Common myeloid progenitor, CD34-positive (primary cell): ENCODE data around the gene ABLIM1.
A peak's percentile ranks its signal among the peaks of the same experiment; 100 is the strongest.

Experiments used
- CTCF ChIA-PET: fragments of 350-600 bp; sonication (Branson Sonifier 250); formaldehyde crosslinking; loops from one replicate; lab custom pipeline; 2021; ENCODE audit warnings: antibody characterized with exemption; lab: Charles Lee
- POLR2A ChIA-PET: fragments of 350-600 bp; sonication (Branson Sonifier 250); formaldehyde crosslinking; loops from one replicate; lab custom pipeline; 2021; ENCODE audit warnings: antibody characterized with exemption; lab: Charles Lee
- DNase-seq, 3 donors: peaks; one replicate each; pipeline versions ENCODE4 v3.0.0 to v3.0.0-alpha.2; 2013
- H3K27ac ChIP-seq, 2 experiments: 1 replicate in 1 of 2; 2 replicates in 1 of 2; pipeline ENCODE4 v1.7.0; 2013; ENCODE audit warnings: inconsistent platforms in 2 of 2, low read length in 2 of 2, mild to moderate bottlenecking in 2 of 2, low read depth in 1 of 2, moderate library complexity in 1 of 2; ENCODE audit not compliant: severe bottlenecking in 2 of 2, insufficient read depth in 1 of 2, poor library complexity in 1 of 2
- H3K27me3 ChIP-seq, 5 experiments: replicated peaks in 2 of 5; 1 replicate in 3 of 5; 2 replicates in 2 of 5; pipeline versions ENCODE4 v1.6.1 to v1.7.0; 2013; ENCODE audit warnings: low read length in 4 of 5, mild to moderate bottlenecking in 2 of 5, moderate library complexity in 2 of 5, inconsistent platforms in 1 of 5; ENCODE audit not compliant: insufficient read depth in 5 of 5, control insufficient read depth in 4 of 5
- H3K36me3 ChIP-seq, 4 experiments: 1 replicate in 2 of 4; 2 replicates in 2 of 4; pipeline versions ENCODE4 v1.6.1 to v1.7.0; 2013; ENCODE audit warnings: low read length in 3 of 4, control low read depth in 1 of 4, mild to moderate bottlenecking in 1 of 4; ENCODE audit not compliant: control insufficient read depth in 4 of 4, insufficient read depth in 4 of 4
- H3K4me1 ChIP-seq, 4 experiments: 1 replicate in 3 of 4; 2 replicates in 1 of 4; pipeline versions ENCODE4 v1.6.1 to v1.7.1; 2013; ENCODE audit warnings: low read length in 3 of 4, mild to moderate bottlenecking in 3 of 4, control low read depth in 1 of 4, inconsistent platforms in 1 of 4, moderate library complexity in 1 of 4; ENCODE audit not compliant: control insufficient read depth in 4 of 4, insufficient read depth in 4 of 4; ENCODE audit errors: control extremely low read depth in 1 of 4
- H3K4me3 ChIP-seq, 7 experiments: 1 replicate in 4 of 7; 2 replicates in 3 of 7; pipeline versions ENCODE4 v1.5.1 to v1.7.0; 2013; ENCODE audit warnings: mild to moderate bottlenecking in 7 of 7, low read length in 6 of 7, moderate library complexity in 6 of 7, inconsistent platforms in 2 of 7, low read depth in 2 of 7, control low read depth in 1 of 7; ENCODE audit not compliant: insufficient read depth in 4 of 7, control insufficient read depth in 1 of 7; ENCODE audit errors: extremely low read depth in 1 of 7
- H3K9me3 ChIP-seq, 5 experiments: 1 replicate in 4 of 5; 2 replicates in 1 of 5; pipeline versions ENCODE4 v1.6.1 to v1.7.1; 2013; ENCODE audit warnings: low read length in 4 of 5, mild to moderate bottlenecking in 2 of 5, inconsistent platforms in 1 of 5, low read depth in 1 of 5, moderate library complexity in 1 of 5; ENCODE audit not compliant: control insufficient read depth in 4 of 5, insufficient read depth in 2 of 5; ENCODE audit errors: control extremely low read depth in 1 of 5
- WGBS: methylation state at CpG from one replicate; pipeline ENCODE4 v1.1.5; 2013; ENCODE audit not compliant: insufficient coverage; 5-methylcytosine and 5-hydroxymethylcytosine counted together

ABLIM1 gene

GRCh38 chr10:114545819-114546218 lies 112.3 kb downstream of the ABLIM1 start:
- no peak for DNase-seq
- WGBS: 100% methylated on average over 1 of the region's 5 CpGs
- no peak overlapping the region for H3K27ac ChIP-seq
- peaks cover 8 to 43% (median 25%) of the 10 kb centered on the region in 4 experiments for H3K4me1 ChIP-seq
- H3K27me3 ChIP-seq: no peaks in the 10 kb centered on the region
- H3K9me3 ChIP-seq: no peaks in the 10 kb centered on the region
- ChIA-PET POLR2A (no interaction called here), CTCF (interaction anchor here (1.1 to 2.2 kb wide), 5 partner anchors 71 to 264 kb away, joined by 4 to 8 read pairs (median 5); no protein-coding TSS in a partner anchor)
- H3K36me3 ChIP-seq: peaks cover 0 to 5% (median 2%) of the 10 kb centered on the region in 4 experiments
- no peak overlapping the region for H3K4me3 ChIP-seq

- no peak overlapping the region for H3K27ac ChIP-seq
- 75% methylated on average over 4 of the region's 10 CpGs for WGBS
These were observed 113.0 kb downstream of the ABLIM1 start for GRCh38 chr10:114545071-114545470.

GRCh38 chr10:114544045-114544659 lies 113.9 kb downstream of the ABLIM1 start:
- Histone ChIP-seq H3K27ac (peak overlapping the region; percentile 53 to 71), H3K9me3 (no peaks in the 10 kb centered on the region), H3K27me3 (no peaks in the 10 kb centered on the region), H3K4me1 (peaks cover 8 to 48% (median 29%) of the 10 kb centered on the region in 4 experiments), H3K4me3 (peak overlapping the region in 1 of 7 experiments; percentile 3), H3K36me3 (peaks cover 0 to 5% (median 2%) of the 10 kb centered on the region in 4 experiments)
- DNase-seq: peak; percentile 47 to 87 (median 74)
- POLR2A ChIA-PET: interaction anchor here (0.8 kb wide), 1 partner anchor 10 kb away, joined by 4 read pairs; no protein-coding TSS in a partner anchor
- CTCF ChIA-PET: interaction anchor here (0.7 to 3.3 kb wide), 7 partner anchors 10 to 240 kb away, joined by 3 to 16 read pairs (median 5); no protein-coding TSS in a partner anchor
- 22% methylated on average over 9 of the region's 9 CpGs for WGBS

More at GRCh38 chr10:114545071-114545470, 113.0 kb downstream of the ABLIM1 start:
- no peaks in the 10 kb centered on the region for H3K27me3 ChIP-seq
- peak overlapping the region in 1 of 7 experiments; percentile 11 for H3K4me3 ChIP-seq
- ChIA-PET POLR2A (no interaction called here), CTCF (interaction anchor here (0.7 to 2.2 kb wide), 7 partner anchors 9 to 264 kb away, joined by 3 to 8 read pairs (median 5); no protein-coding TSS in a partner anchor)
- no peaks in the 10 kb centered on the region for H3K9me3 ChIP-seq
- peaks cover 0 to 5% (median 2%) of the 10 kb centered on the region in 4 experiments for H3K36me3 ChIP-seq
- peaks cover 8 to 43% (median 27%) of the 10 kb centered on the region in 4 experiments for H3K4me1 ChIP-seq
- DNase-seq: no peak

GRCh38 chr10:114543456-114543855 lies 114.6 kb downstream of the ABLIM1 start:
- Histone ChIP-seq H3K9me3 (no peaks in the 10 kb centered on the region), H3K4me3 (no peak overlapping the region), H3K27me3 (no peaks in the 10 kb centered on the region), H3K36me3 (peaks cover 0 to 5% (median 2%) of the 10 kb centered on the region in 4 experiments), H3K4me1 (peaks cover 8 to 53% (median 33%) of the 10 kb centered on the region in 4 experiments), H3K27ac (peak overlapping the region in 1 of 2 experiments; percentile 53)
- DNase-seq: no peak
- WGBS: 71% methylated on average over 8 of the region's 8 CpGs
- CTCF ChIA-PET: interaction anchor here (0.7 to 3.3 kb wide), 4 partner anchors 11 to 240 kb away, joined by 3 to 16 read pairs (median 6); no protein-coding TSS in a partner anchor
- POLR2A ChIA-PET: no interaction called here

GRCh38 chr10:114542373-114542772 lies 115.7 kb downstream of the ABLIM1 start:
- H3K4me1 ChIP-seq: peaks cover 8 to 54% (median 38%) of the 10 kb centered on the region in 4 experiments
- POLR2A ChIA-PET: interaction anchor here (1.1 kb wide), 1 partner anchor 12 kb away, joined by 3 read pairs; no protein-coding TSS in a partner anchor
- DNase-seq: no peak
- no peaks in the 10 kb centered on the region for H3K9me3 ChIP-seq
- no peak overlapping the region for H3K4me3 ChIP-seq
- H3K27me3 ChIP-seq: no peaks in the 10 kb centered on the region
- H3K36me3 ChIP-seq: peaks cover 0 to 5% (median 2%) of the 10 kb centered on the region in 4 experiments
- CTCF ChIA-PET: interaction anchor here (0.6 to 3.3 kb wide), 6 partner anchors 10 to 246 kb away, joined by 3 to 16 read pairs (median 3); no protein-coding TSS in a partner anchor
- H3K27ac ChIP-seq: no peak overlapping the region
- 100% methylated on average over 1 of the region's 2 CpGs for WGBS

- Histone ChIP-seq H3K4me3 (no peak overlapping the region), H3K9me3 (no peaks in the 10 kb centered on the region), H3K4me1 (peaks cover 8 to 51% (median 37%) of the 10 kb centered on the region in 4 experiments), H3K27me3 (no peaks in the 10 kb centered on the region), H3K36me3 (peaks cover 0 to 5% (median 2%) of the 10 kb centered on the region in 4 experiments), H3K27ac (no peak overlapping the region)
- ChIA-PET CTCF (interaction anchor here (0.6 to 3.3 kb wide), 9 partner anchors 8 to 246 kb away, joined by 3 to 16 read pairs (median 4); no protein-coding TSS in a partner anchor), POLR2A (interaction anchor here (1.1 kb wide), 1 partner anchor 12 kb away, joined by 3 read pairs; no protein-coding TSS in a partner anchor)
- 100% methylated on average over 1 of the region's 3 CpGs for WGBS
- no peak for DNase-seq
These were observed 116.3 kb downstream of the ABLIM1 start for GRCh38 chr10:114541797-114542160.
